Measurements from ENCODE around the gene PRPF6. TPM values are rescaled to one million over a fixed set of nuclear protein-coding genes. Genes with fewer than 3 reads are reported as not detected.
A peak's percentile ranks its signal among the peaks of the same experiment; 100 is the strongest.

PRPF6 gene
- polyA plus RNA-seq, 1 experiment, result 38.5 TPM

DNA sequence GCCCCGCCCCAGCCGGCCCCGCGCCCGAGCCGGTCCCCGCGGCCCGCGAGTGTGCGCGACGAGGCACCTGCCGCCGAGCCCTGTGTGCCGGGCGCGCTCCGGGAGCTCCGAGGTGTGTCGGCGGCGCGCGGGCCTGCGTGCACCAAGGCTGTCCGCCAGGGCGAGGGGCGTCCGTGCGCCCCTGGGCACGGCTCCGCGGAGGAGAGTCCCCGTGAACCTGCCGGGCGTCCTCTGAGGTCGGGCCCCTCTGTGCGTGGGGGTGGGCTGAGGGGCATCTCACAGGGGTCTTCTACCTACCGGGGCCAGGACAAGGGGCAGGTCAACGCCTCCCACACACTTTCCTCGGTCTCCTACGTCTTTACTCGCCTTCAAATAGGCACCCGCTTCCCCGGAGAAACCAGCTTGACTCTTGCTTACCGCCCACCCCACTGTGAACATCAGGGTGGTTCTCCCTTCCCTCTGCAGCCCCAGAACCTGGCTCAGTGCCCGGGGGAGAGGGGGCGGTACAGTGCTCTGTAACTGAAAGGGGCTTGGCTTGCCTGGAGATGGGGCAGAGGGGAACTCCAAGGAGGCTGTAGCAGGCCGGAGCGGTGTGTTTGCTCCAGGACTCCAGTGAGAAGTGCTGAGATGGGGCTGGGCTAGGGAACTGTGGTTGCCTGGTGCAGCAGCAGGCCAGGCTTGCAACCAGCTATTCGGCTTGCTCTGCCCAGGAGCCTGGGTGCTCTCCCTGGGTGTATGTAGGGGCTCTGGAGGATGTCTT, 1.2 kb upstream of the PRPF6 start, which contains the start of gene SAMD10:
Gene SAMD10 (minus strand): TSS at position 86 of the 760 bp plus-strand sequence. CDS start 175 bp downstream, outside the sequence.
- POLR2A ChIA-PET, result interaction anchor here (0.5 kb wide), 1 partner anchor 438 kb away, joined by 5 read pairs; no protein-coding TSS in a partner anchor
- Histone ChIP-seq H3K4me3 (ENCODE audit: low read depth, low read length) (peak within 1 kb of the TSS; percentile 56), H3K9me3 (ENCODE audit: control insufficient read depth, insufficient read depth, low read length) (no peaks in the 10 kb centered on the region; the same call in 1 of the 2 replicates), H3K27ac (ENCODE audit: low read depth, low read length) (peak within 1 kb of the TSS; percentile 65), H3K27me3 (ENCODE audit: control insufficient read depth, insufficient read depth, low read length) (no peaks in the 10 kb centered on the region)
- TF ChIP-seq, protein P1, sequence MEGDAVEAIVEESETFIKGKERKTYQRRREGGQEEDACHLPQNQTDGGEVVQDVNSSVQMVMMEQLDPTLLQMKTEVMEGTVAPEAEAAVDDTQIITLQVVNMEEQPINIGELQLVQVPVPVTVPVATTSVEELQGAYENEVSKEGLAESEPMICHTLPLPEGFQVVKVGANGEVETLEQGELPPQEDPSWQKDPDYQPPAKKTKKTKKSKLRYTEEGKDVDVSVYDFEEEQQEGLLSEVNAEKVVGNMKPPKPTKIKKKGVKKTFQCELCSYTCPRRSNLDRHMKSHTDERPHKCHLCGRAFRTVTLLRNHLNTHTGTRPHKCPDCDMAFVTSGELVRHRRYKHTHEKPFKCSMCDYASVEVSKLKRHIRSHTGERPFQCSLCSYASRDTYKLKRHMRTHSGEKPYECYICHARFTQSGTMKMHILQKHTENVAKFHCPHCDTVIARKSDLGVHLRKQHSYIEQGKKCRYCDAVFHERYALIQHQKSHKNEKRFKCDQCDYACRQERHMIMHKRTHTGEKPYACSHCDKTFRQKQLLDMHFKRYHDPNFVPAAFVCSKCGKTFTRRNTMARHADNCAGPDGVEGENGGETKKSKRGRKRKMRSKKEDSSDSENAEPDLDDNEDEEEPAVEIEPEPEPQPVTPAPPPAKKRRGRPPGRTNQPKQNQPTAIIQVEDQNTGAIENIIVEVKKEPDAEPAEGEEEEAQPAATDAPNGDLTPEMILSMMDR (IDR thresholded peaks at IDR 0.05; ENCODE audit: low read depth, low read length), result 0 out of 2 replicates have a peak, but pooled peaks have one; percentile 5
- CTCF ChIA-PET, result interaction anchor here (0.8 to 1.8 kb wide), 11 partner anchors 10 to 442 kb away, joined by 3 to 8 read pairs (median 5); partner anchors contain the start of genes PTK6 and TPD52L2
- DNase-seq (ENCODE audit: low read depth, low spot score), result no peak

DNA sequence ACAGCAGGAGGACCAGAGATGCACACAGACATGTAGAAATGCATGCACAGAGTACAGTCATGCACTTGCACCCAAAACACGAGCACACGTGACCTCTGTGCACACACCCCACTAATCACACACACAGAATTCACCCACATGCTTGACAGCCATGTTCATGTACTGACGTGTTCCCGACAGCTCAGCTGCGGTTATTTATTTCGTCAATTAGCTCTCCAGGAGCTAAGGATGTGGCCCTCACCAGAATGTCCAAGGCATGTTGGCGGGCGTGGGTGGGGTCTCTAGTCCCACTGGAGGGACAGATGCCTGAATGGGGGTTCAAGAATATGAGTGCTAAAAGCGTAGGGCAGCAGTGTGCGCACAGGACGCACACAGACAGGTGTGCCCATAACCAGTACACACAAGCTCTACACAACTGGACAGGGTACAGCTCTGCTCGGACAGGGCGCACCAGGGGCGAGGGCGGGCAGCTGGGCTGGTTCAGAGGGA, 571 bp upstream of the PRPF6 start:
- TF ChIP-seq, protein P1 (IDR thresholded peaks at IDR 0.05; ENCODE audit: low read depth, low read length), result no peak
- peak overlapping the region; percentile 52 for H3K27ac ChIP-seq (ENCODE audit: low read depth, low read length)
- POLR2A ChIA-PET, result no interaction called here
- CTCF ChIA-PET, result interaction anchor here (0.6 to 1.8 kb wide), 23 partner anchors 9 to 443 kb away, joined by 3 to 8 read pairs (median 5); partner anchors contain the start of genes PTK6, STMN3 and TPD52L2
- H3K4me3 ChIP-seq (ENCODE audit: low read depth, low read length), result peak overlapping the region; percentile 78
- no peaks in the 10 kb centered on the region; the same call in 1 of the 2 replicates for H3K9me3 ChIP-seq (ENCODE audit: control insufficient read depth, insufficient read depth, low read length)
- DNase-seq (ENCODE audit: low read depth, low spot score), result no peak
- no peaks in the 10 kb centered on the region for H3K27me3 ChIP-seq (ENCODE audit: control insufficient read depth, insufficient read depth, low read length)

DNA sequence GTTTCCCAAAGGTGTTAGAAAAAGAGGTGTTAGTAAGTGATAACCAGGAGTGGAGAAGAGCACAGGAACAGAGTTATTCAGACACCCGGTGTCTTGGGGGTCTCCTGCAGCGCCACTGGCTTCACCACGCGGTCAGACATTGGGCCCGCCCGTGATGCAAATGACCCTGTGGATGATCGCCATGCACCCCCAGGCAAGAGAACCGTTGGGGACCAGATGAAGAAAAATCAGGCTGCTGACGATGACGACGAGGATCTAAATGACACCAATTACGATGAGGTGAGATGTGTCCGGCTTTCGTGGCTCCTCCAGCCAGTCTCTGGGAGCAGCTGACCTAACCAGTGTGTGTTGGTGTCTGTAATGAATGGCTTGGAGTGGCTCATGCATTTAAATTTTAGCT, 2.0 kb downstream of the PRPF6 start:
- TF ChIP-seq, protein P1 (IDR thresholded peaks at IDR 0.05; ENCODE audit: low read depth, low read length), result no peak
- no peak for DNase-seq (ENCODE audit: low read depth, low spot score)
- POLR2A ChIA-PET, result no interaction called here
- CTCF ChIA-PET, result interaction anchor here (0.9 to 3.9 kb wide), 2 partner anchors 9 to 446 kb away, joined by 3 to 10 read pairs; partner anchors contain the start of gene PTK6
- Histone ChIP-seq H3K27me3 (ENCODE audit: control insufficient read depth, insufficient read depth, low read length) (no peaks in the 10 kb centered on the region), H3K9me3 (ENCODE audit: control insufficient read depth, insufficient read depth, low read length) (no peaks in the 10 kb centered on the region; the same call in 1 of the 2 replicates), H3K4me3 (ENCODE audit: low read depth, low read length) (no peak overlapping the region), H3K27ac (ENCODE audit: low read depth, low read length) (no peak overlapping the region)

DNA sequence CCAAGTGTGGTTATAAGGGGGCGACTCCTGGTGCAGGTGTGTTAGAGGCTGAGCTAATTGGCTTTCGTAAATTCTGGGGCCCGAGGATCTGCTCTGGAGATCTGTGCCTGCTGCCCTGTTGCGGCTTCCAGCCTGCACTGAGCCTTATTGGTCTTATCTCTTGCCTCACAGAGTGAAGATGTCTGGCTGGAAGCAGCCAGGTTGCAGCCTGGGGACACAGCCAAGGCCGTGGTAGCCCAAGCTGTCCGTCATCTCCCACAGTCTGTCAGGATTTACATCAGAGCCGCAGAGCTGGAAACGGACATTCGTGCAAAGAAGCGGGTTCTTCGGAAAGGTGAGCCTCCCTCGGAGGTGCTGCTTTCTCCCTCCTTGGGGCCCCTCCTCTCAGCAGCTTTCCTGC, 20.0 kb downstream of the PRPF6 start:
- Histone ChIP-seq H3K4me3 (ENCODE audit: low read depth, low read length) (no peak overlapping the region), H3K27me3 (ENCODE audit: control insufficient read depth, insufficient read depth, low read length) (no peaks in the 10 kb centered on the region), H3K9me3 (ENCODE audit: control insufficient read depth, insufficient read depth, low read length) (no peaks in the 10 kb centered on the region), H3K27ac (ENCODE audit: low read depth, low read length) (no peak overlapping the region)
- DNase-seq (ENCODE audit: low read depth, low spot score), result no peak
- ChIA-PET CTCF (no interaction called here), POLR2A (no interaction called here)
- TF ChIP-seq, protein P1 (IDR thresholded peaks at IDR 0.05; ENCODE audit: low read depth, low read length), result no peak

DNA sequence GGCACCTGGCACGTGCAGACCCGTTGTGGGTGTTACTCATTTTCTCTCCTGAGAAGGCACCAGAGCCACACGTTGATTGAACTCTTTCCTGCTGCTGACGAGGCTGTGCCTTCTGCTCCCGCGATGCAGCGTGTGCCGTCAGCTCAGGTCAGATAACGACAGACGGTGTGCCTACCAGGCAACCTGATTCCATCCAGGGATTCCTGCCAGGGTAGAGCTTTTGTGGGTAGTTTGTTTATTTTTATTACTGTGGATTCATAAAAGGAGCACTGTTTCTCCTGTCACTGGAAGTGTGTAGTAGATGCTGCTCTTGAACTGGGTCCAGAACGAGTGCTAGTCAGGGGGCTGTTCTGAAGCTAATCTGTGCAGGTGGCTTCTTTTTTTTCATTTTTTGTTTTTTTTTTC, 20.7 kb downstream of the PRPF6 start:
- Histone ChIP-seq H3K4me3 (ENCODE audit: low read depth, low read length) (no peak overlapping the region), H3K27me3 (ENCODE audit: control insufficient read depth, insufficient read depth, low read length) (no peaks in the 10 kb centered on the region), H3K9me3 (ENCODE audit: control insufficient read depth, insufficient read depth, low read length) (no peaks in the 10 kb centered on the region), H3K27ac (ENCODE audit: low read depth, low read length) (no peak overlapping the region)
- TF ChIP-seq, protein P1 (IDR thresholded peaks at IDR 0.05; ENCODE audit: low read depth, low read length), result no peak
- ChIA-PET CTCF (no interaction called here), POLR2A (no interaction called here)
- DNase-seq (ENCODE audit: low read depth, low spot score), result no peak
